Activated naive CD8-positive, alpha-beta T cell treated with anti-CD3 and anti-CD28 coated beads for 36 hours (primary cell): ENCODE measurements around the gene KCNIP4. TPM values are rescaled to one million over a fixed set of nuclear protein-coding genes. Genes with fewer than 3 reads are reported as not detected.

Experiments used
- DNase-seq: peaks from one replicate; pipeline ENCODE4 v3.0.0; 2021
- H3K27ac Mint-ChIP-seq: one replicate; pipeline ENCODE4 v1.8.0; 2022; ENCODE audit warnings: mild to moderate bottlenecking, moderate library complexity, mixed read lengths
- H3K27me3 Mint-ChIP-seq: one replicate; pipeline ENCODE4 v1.8.0; 2022; ENCODE audit warnings: mild to moderate bottlenecking, mixed read lengths
- H3K36me3 Mint-ChIP-seq: one replicate; pipeline ENCODE4 v1.8.0; 2021; ENCODE audit warnings: mild to moderate bottlenecking, mixed read lengths
- H3K4me1 Mint-ChIP-seq: one replicate; pipeline ENCODE4 v1.8.0; 2021; ENCODE audit warnings: mixed read lengths
- H3K4me3 Mint-ChIP-seq: one replicate; pipeline ENCODE4 v1.8.0; 2022; ENCODE audit warnings: mild to moderate bottlenecking, moderate library complexity, mixed read lengths
- H3K9me3 Mint-ChIP-seq: one replicate; pipeline ENCODE4 v1.8.0; 2022; ENCODE audit warnings: mixed read lengths
- total RNA-seq, 2 experiments: library from RNA; stranded (reverse); gene quantifications; one replicate each; pipeline ENCODE4 v1.2.3, GENCODE V29; 2021

KCNIP4 gene
- total RNA-seq, 2 experiments from 2014 or later = not detected

DNA sequence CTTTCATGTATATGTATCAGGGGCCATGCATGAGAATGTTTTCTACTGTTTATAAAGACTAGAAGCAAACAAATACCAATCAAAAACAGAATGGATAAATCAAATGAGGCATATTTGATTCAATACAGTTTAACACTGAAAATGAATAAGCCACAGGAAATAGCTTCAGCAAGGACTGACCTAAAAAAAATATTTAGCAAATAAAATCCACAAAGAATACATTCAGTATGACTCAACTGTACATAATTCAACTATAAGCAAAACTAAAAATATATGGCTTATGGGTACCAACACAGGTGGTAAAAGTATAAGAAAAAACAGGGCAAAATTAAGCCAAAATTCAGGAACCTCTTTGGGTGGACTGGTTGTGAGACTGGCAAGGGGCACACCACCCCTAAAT lies 112.9 kb downstream of the KCNIP4 start:
- no peaks in the 10 kb centered on the region for H3K36me3 Mint-ChIP-seq
- no peak overlapping the region for H3K4me3 Mint-ChIP-seq
- peaks cover 9% of the 10 kb centered on the region for H3K9me3 Mint-ChIP-seq

DNA sequence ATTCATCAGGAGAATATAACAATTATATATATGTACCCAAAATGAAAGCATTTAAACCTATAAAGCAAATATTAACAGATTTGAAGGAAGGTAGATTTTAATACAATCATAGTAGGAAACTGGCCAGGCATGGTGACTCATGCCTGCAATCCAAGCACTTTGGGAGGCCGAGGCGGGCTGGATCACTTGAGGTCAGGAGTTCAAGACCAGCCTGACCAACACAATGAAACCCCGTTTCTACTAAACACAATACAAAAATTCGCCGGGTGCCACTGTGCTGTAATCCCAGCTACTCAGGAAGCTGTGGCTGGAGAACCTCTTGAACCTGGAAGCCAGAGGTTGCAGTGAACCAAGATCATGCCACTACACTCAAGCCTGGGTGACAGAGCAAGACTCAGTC lies 118.3 kb downstream of the KCNIP4 start:
- Mint-ChIP-seq H3K4me3 (no peak overlapping the region), H3K27ac (no peak overlapping the region), H3K36me3 (no peaks in the 10 kb centered on the region), H3K27me3 (no peaks in the 10 kb centered on the region), H3K4me1 (no peaks in the 10 kb centered on the region), H3K9me3 (peaks cover 10% of the 10 kb centered on the region)
- no peak for DNase-seq

More for the DNA sequence above, 112.9 kb downstream of the KCNIP4 start:
- Mint-ChIP-seq H3K27ac (no peak overlapping the region), H3K27me3 (no peaks in the 10 kb centered on the region), H3K4me1 (no peaks in the 10 kb centered on the region)
- DNase-seq = no peak

DNA sequence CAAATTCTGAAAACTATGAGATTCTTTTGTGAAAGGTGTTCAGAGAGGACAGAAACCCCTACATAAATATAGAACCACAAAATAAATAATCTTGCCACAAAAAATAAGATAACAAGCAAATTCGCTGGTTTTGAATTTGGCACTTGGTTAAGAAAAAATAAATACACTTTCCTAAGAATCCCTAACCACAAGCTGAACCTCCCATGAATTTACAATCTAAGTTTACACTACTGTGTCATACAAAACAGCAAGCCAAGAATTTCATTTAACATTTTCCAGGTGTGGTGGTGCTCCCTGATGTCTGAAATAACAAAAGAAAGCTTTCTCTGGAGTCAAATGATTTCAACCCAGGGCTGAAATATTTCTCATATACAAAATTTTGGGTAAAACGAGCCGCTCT lies 121.0 kb downstream of the KCNIP4 start:
- Mint-ChIP-seq H3K36me3 (no peaks in the 10 kb centered on the region), H3K27me3 (no peaks in the 10 kb centered on the region), H3K9me3 (peaks cover 10% of the 10 kb centered on the region), H3K4me3 (no peak overlapping the region), H3K4me1 (no peaks in the 10 kb centered on the region), H3K27ac (no peak overlapping the region)
- DNase-seq = no peak

DNA sequence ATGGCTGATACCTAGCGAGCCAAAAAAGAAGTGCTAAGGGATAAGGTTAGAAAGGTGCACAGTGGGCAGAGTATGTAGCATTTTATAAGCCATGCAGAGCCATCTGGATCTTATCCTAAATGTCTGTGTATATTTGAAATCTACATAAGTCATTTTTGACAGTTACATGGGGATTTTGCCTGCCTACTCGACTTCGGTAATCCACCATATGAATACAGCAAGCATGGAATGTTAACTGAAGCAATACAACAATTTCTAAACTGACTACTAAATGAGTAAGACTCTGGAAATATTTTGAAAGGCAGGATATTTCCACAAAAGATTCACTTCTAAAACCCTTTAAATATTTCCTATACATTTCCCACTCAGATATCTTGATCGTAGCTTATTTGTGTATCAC lies 122.5 kb downstream of the KCNIP4 start:
- Mint-ChIP-seq H3K36me3 (no peaks in the 10 kb centered on the region), H3K27ac (no peak overlapping the region), H3K4me1 (no peaks in the 10 kb centered on the region), H3K9me3 (peaks cover 3% of the 10 kb centered on the region), H3K27me3 (no peaks in the 10 kb centered on the region), H3K4me3 (no peak overlapping the region)
- DNase-seq = no peak

GRCh38 chr4:21819086-21819485 lies 129.5 kb downstream of the KCNIP4 start:
- no peaks in the 10 kb centered on the region for H3K4me1 Mint-ChIP-seq
- DNase-seq = no peak
- H3K36me3 Mint-ChIP-seq = no peaks in the 10 kb centered on the region
- no peaks in the 10 kb centered on the region for H3K27me3 Mint-ChIP-seq
- H3K9me3 Mint-ChIP-seq = peaks cover 12% of the 10 kb centered on the region
- H3K27ac Mint-ChIP-seq = no peak overlapping the region
- no peak overlapping the region for H3K4me3 Mint-ChIP-seq

DNA sequence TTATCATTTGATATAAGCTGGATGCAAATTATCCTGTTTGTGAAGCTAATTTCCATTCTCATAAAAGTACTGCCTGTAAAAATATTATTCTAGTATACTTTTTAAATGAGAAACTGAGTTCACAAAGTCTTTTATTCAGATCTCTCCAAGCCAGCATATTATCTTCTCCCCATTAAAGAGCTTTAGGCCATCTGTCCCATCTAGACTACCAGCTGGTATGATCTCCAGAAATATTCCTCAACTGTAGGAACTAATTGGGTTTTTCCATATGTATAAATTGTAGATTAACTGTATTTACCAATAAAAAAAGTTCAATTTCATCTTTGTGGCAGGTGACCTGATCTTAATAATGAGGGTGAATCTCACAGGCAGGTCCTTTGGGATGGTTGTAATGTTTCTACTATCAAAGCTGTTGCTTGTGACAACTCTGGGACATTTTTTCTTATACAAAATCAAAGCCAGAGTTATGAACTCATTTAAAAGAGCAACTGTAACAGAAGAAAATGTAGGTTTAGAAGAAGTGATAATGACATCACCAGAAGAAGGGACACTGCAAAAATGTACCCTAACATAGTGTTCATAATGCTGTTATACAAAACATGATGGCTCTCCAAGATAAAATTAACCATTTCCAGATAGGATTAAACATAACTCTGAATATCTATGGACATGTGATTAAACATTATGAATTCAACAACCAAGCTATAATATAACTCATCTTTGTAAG lies 132.8 kb downstream of the KCNIP4 start:
- Mint-ChIP-seq H3K27ac (no peak overlapping the region), H3K4me3 (no peak overlapping the region), H3K4me1 (no peaks in the 10 kb centered on the region), H3K9me3 (peaks cover 12% of the 10 kb centered on the region), H3K27me3 (no peaks in the 10 kb centered on the region), H3K36me3 (no peaks in the 10 kb centered on the region)
- no peak for DNase-seq

GRCh38 chr4:21811565-21811964 lies 137.0 kb downstream of the KCNIP4 start:
- Mint-ChIP-seq H3K36me3 (no peaks in the 10 kb centered on the region), H3K4me1 (no peaks in the 10 kb centered on the region), H3K27ac (no peak overlapping the region), H3K4me3 (no peak overlapping the region), H3K9me3 (peaks cover 1% of the 10 kb centered on the region), H3K27me3 (peaks cover 4% of the 10 kb centered on the region)
- no peak for DNase-seq

DNA sequence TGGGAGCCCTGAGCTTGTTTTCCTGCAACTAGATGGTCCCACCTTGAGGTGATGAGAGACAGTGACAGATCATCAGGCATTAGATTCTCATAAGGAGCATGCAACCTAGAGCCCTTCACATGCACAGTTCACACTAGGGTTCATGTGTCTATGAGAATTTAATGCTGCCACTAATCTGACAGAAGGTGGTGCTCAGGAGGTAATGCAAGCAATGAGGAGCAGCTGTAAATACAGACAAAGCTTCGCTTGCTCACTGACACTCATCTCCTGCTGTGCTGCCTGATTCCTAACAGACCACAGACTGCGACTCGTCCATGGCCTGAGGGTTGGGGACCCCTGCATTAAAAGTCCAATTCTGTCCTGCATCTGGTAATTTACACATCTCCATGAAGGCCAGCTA lies 141.6 kb downstream of the KCNIP4 start:
- Mint-ChIP-seq H3K4me1 (no peaks in the 10 kb centered on the region), H3K36me3 (no peaks in the 10 kb centered on the region), H3K27me3 (peaks cover 11% of the 10 kb centered on the region), H3K9me3 (no peaks in the 10 kb centered on the region), H3K27ac (no peak overlapping the region), H3K4me3 (no peak overlapping the region)
- DNase-seq = no peak

GRCh38 chr4:21802406-21802805 lies 146.2 kb downstream of the KCNIP4 start:
- Mint-ChIP-seq H3K9me3 (no peaks in the 10 kb centered on the region), H3K27me3 (peaks cover 7% of the 10 kb centered on the region), H3K4me1 (no peaks in the 10 kb centered on the region), H3K36me3 (no peaks in the 10 kb centered on the region), H3K27ac (no peak overlapping the region), H3K4me3 (no peak overlapping the region)
- no peak for DNase-seq

DNA sequence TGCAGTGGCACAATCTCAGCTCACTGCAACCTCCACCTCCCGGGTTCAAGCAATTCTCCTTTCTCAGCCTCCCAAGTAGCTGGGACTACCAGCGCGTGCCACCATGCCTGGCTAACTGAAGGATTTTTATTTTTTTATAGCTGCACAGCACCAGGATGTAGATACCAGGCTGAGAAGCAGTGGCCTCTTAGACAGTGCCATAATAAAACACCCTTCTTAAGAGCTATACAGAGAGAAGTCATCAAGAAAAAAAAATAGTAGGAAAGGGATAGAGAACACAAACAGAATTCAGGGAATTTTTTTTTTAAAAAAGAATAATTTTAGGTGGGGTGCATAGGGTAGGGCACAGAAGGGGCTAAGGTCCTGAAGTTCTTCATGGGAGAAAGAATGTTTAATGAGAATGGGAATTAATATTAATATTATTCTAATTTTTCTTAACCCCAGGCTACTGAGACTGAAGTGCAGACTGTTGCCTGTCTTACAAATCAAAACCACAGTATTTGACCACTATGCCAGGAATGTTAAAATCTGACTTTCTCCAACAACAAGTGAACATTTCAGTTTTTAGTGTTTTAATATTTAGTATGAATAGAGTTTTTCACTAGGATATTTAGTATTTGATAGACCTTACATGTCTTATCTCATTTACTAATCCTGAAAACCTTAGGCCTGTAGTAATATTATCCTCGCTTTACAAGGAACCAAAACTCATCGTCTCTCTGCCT lies 146.7 kb downstream of the KCNIP4 start:
- Mint-ChIP-seq H3K4me3 (no peak overlapping the region), H3K27me3 (peaks cover 7% of the 10 kb centered on the region), H3K36me3 (no peaks in the 10 kb centered on the region), H3K9me3 (no peaks in the 10 kb centered on the region), H3K4me1 (no peaks in the 10 kb centered on the region), H3K27ac (no peak overlapping the region)
- DNase-seq = no peak

GRCh38 chr4:21795091-21795490 lies 153.5 kb downstream of the KCNIP4 start:
- Mint-ChIP-seq H3K9me3 (no peaks in the 10 kb centered on the region), H3K36me3 (no peaks in the 10 kb centered on the region), H3K4me1 (no peaks in the 10 kb centered on the region), H3K27ac (peak overlapping the region; percentile 36), H3K4me3 (no peak overlapping the region), H3K27me3 (no peaks in the 10 kb centered on the region)
- DNase-seq = peak; percentile 2

DNA sequence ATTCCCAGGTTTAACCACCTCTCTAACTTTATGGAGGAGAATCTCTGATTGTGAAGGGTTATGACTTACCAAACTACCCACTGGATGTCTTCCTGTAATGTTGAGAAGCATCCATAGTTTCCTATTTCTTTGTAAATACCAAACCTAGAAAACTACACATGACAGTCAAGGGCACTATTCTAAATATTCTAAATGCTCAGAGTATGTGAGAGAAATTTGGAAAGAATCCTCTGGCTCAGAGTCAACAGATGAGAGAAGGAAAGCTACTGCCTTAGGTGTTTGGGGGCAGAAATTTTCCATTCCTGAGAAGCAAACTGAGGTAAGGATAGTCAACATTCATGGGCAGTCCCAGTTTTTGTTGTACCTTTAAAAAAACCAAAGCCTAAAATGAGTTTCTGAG lies 155.8 kb downstream of the KCNIP4 start:
- Mint-ChIP-seq H3K4me1 (no peaks in the 10 kb centered on the region), H3K4me3 (no peak overlapping the region), H3K36me3 (no peaks in the 10 kb centered on the region), H3K27me3 (no peaks in the 10 kb centered on the region), H3K27ac (no peak overlapping the region), H3K9me3 (no peaks in the 10 kb centered on the region)
- no peak for DNase-seq

DNA sequence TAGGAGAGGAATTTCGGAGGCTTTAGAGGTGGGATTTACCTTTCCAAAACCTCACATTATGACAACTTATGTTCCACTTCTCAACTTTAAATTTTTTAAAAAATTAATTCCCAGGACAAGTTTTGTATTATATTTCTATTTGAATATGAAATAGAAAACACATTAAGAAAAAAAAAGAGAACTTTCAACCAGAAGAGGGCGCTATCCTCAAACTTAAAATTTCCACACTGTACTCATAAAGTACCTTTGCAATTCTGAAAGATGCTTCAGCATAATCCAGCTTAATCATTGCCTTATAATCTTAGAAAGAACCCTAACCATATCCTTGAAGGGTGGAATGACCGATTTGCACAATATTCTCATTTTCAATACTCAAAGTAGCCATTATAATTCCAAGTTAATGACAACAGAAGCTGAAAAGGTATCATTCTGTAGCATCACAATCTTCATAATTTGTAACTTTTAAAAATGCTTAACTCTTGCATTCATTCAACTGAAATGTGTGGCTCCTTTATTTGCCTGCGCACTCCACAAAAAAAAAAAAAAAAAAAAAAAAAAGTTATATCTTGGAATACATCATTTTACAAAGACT lies 158.0 kb downstream of the KCNIP4 start:
- Mint-ChIP-seq H3K4me3 (no peak overlapping the region), H3K4me1 (no peaks in the 10 kb centered on the region), H3K9me3 (no peaks in the 10 kb centered on the region), H3K27ac (no peak overlapping the region), H3K36me3 (no peaks in the 10 kb centered on the region), H3K27me3 (no peaks in the 10 kb centered on the region)
- DNase-seq = no peak

- no peak overlapping the region for H3K4me3 Mint-ChIP-seq
- H3K36me3 Mint-ChIP-seq = no peaks in the 10 kb centered on the region
- no peaks in the 10 kb centered on the region for H3K4me1 Mint-ChIP-seq
- H3K9me3 Mint-ChIP-seq = no peaks in the 10 kb centered on the region
- no peak overlapping the region for H3K27ac Mint-ChIP-seq
- peaks cover 23% of the 10 kb centered on the region for H3K27me3 Mint-ChIP-seq
- DNase-seq = no peak
These were observed 168.4 kb downstream of the KCNIP4 start for GRCh38 chr4:21780148-21780547.

DNA sequence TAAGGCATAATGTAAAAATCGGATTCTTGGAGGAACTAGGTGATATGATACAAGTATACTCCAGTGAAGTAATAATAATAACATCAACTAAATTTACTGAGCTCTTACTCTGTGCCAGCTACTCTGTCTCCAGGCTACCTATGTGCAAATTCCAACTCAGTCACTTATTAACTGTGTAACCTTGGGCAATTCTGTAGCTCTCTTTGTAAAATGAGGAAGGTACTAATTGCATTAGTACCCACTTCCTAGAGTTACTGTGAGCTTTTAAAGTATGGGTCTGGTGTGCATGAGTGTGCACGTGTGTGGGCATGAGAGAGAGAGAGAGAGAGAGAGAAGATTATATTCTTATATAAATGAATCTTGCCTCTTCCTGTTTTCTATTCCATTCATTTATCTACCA lies 169.9 kb downstream of the KCNIP4 start:
- Mint-ChIP-seq H3K27ac (no peak overlapping the region), H3K36me3 (no peaks in the 10 kb centered on the region)

GRCh38 chr4:21775703-21776102 lies 172.9 kb downstream of the KCNIP4 start:
- H3K4me3 Mint-ChIP-seq = no peak overlapping the region
- H3K4me1 Mint-ChIP-seq = no peaks in the 10 kb centered on the region
- H3K27ac Mint-ChIP-seq = no peak overlapping the region
- H3K36me3 Mint-ChIP-seq = no peaks in the 10 kb centered on the region
- peaks cover 4% of the 10 kb centered on the region for H3K9me3 Mint-ChIP-seq
- no peak for DNase-seq
- peaks cover 53% of the 10 kb centered on the region for H3K27me3 Mint-ChIP-seq

More for the DNA sequence above, 169.9 kb downstream of the KCNIP4 start:
- DNase-seq = no peak
- Mint-ChIP-seq H3K27me3 (peaks cover 30% of the 10 kb centered on the region), H3K9me3 (no peaks in the 10 kb centered on the region), H3K4me3 (no peak overlapping the region), H3K4me1 (no peaks in the 10 kb centered on the region)
